GM21529 (cell line): ENCODE data around the gene ZNF674.
"Not testable (repeated sequence)": the region's sequence is repeated elsewhere in the genome, so short reads cannot be mapped to it uniquely, and the experiment has no call there.

Source experiments
- ATAC-seq: cut with Tn5 transposase; IDR thresholded peaks from one replicate; pipeline ENCODE4 v1.9.1; 2021; ENCODE audit not compliant: unreplicated experiment

The ZNF674 gene

GRCh38 chrX:46571423-46572339 is 26.5 kb upstream of the ZNF674 start:
- ATAC-seq = no peak

- no peak for ATAC-seq
Measured at GRCh38 chrX:46569621-46570020, 24.4 kb upstream of the ZNF674 start.

- ATAC-seq = no peak
Measured at GRCh38 chrX:46567388-46567787, 22.2 kb upstream of the ZNF674 start.

- ATAC-seq = peak; percentile 98
Measured at GRCh38 chrX:46561824-46562657, 16.8 kb upstream of the ZNF674 start.

GRCh38 chrX:46559062-46559461 is 13.8 kb upstream of the ZNF674 start:
- ATAC-seq = no peak

- ATAC-seq = no peak
Measured at GRCh38 chrX:46554942-46555341, 9.7 kb upstream of the ZNF674 start.

- ATAC-seq = no peak
Measured at GRCh38 chrX:46553935-46554334, 8.7 kb upstream of the ZNF674 start.

GRCh38 chrX:46551494-46552128 is 6.4 kb upstream of the ZNF674 start:
- ATAC-seq = no peak

- ATAC-seq = no peak
Measured at GRCh38 chrX:46549914-46550313, 4.7 kb upstream of the ZNF674 start.

- no peak for ATAC-seq
Measured at GRCh38 chrX:46547857-46548256, 2.6 kb upstream of the ZNF674 start.

GRCh38 chrX:46544527-46544926 is 694 bp downstream of the ZNF674 start:
- ATAC-seq = peak; percentile 31

GRCh38 chrX:46543441-46543840 is 1.8 kb downstream of the ZNF674 start:
- ATAC-seq = no peak

- ATAC-seq = no peak
Measured at GRCh38 chrX:46531442-46531841, 13.8 kb downstream of the ZNF674 start.

GRCh38 chrX:46530404-46530908 is 14.8 kb downstream of the ZNF674 start:
- ATAC-seq = not testable (repeated sequence)

GRCh38 chrX:46529740-46530403 is 15.3 kb downstream of the ZNF674 start:
- not testable (repeated sequence) for ATAC-seq

- ATAC-seq = not testable (repeated sequence)
Measured at GRCh38 chrX:46528640-46529039, 16.6 kb downstream of the ZNF674 start.

- no peak for ATAC-seq
Measured at GRCh38 chrX:46506076-46506475, 39.1 kb downstream of the ZNF674 start.

GRCh38 chrX:46502848-46503247 is 42.4 kb downstream of the ZNF674 start:
- no peak for ATAC-seq

GRCh38 chrX:46500054-46500453 is 45.2 kb downstream of the ZNF674 start:
- no peak for ATAC-seq

GRCh38 chrX:46488712-46489111 is 56.5 kb downstream of the ZNF674 start:
- no peak for ATAC-seq

GRCh38 chrX:46485897-46486296 is 59.3 kb downstream of the ZNF674 start:
- ATAC-seq = no peak
